Adipocyte (in vitro differentiated cells): ENCODE results near the gene MCRS1.
A peak's percentile ranks its signal among the peaks of the same experiment; 100 is the strongest.
"Not testable (repeated sequence)": the region's sequence is repeated elsewhere in the genome, so short reads cannot be mapped to it uniquely, and the experiment has no call there.

ENCODE experiments used
- DNase-seq: peaks from one replicate; pipeline ENCODE4 v3.0.0-alpha.2; 2015; ENCODE audit warnings: low read depth
- H3K27me3 ChIP-seq: replicated peaks from 2 replicates; pipeline ENCODE4 v1.7.0; 2013; ENCODE audit warnings: mild to moderate bottlenecking, low read length, moderate library complexity; ENCODE audit not compliant: control insufficient read depth, insufficient read depth
- H3K36me3 ChIP-seq: 2 replicates; pipeline ENCODE4 v1.7.0; 2013; ENCODE audit warnings: low read length, mild to moderate bottlenecking, moderate library complexity; ENCODE audit not compliant: control insufficient read depth, insufficient read depth, severe bottlenecking
- H3K4me1 ChIP-seq: 2 replicates; pipeline ENCODE4 v1.7.0; 2013; ENCODE audit warnings: mild to moderate bottlenecking, low read length, moderate library complexity; ENCODE audit not compliant: control insufficient read depth, insufficient read depth
- H3K4me3 ChIP-seq: 2 replicates; pipeline ENCODE4 v1.7.0; 2013; ENCODE audit warnings: mild to moderate bottlenecking, low read length, moderate library complexity
- H3K9ac ChIP-seq: 2 replicates; pipeline ENCODE4 v1.7.0; 2013; ENCODE audit warnings: mild to moderate bottlenecking, low read length, moderate library complexity
- H3K9me3 ChIP-seq: 2 replicates; pipeline ENCODE4 v1.7.0; 2013; ENCODE audit warnings: mild to moderate bottlenecking, low read length, moderate library complexity; ENCODE audit not compliant: control insufficient read depth

MCRS1 gene

GRCh38 chr12:49524660-49525324 is 43.1 kb downstream of the MCRS1 start:
- H3K4me3 ChIP-seq: no peak overlapping the region
- no peak overlapping the region for H3K9ac ChIP-seq
- H3K9me3 ChIP-seq: no peaks in the 10 kb centered on the region
- H3K36me3 ChIP-seq: peaks cover 42% of the 10 kb centered on the region
- no peaks in the 10 kb centered on the region for H3K4me1 ChIP-seq
- no peak for DNase-seq
- no peaks in the 10 kb centered on the region for H3K27me3 ChIP-seq

GRCh38 chr12:49521389-49521788 is 46.6 kb downstream of the MCRS1 start:
- H3K4me1 ChIP-seq: no peaks in the 10 kb centered on the region
- no peaks in the 10 kb centered on the region for H3K27me3 ChIP-seq
- no peak for DNase-seq
- no peak overlapping the region for H3K4me3 ChIP-seq
- H3K9ac ChIP-seq: no peak overlapping the region
- H3K36me3 ChIP-seq: peaks cover 36% of the 10 kb centered on the region
- H3K9me3 ChIP-seq: no peaks in the 10 kb centered on the region

GRCh38 chr12:49519574-49519936 is 48.4 kb downstream of the MCRS1 start:
- no peak overlapping the region for H3K4me3 ChIP-seq
- DNase-seq: no peak
- no peaks in the 10 kb centered on the region for H3K9me3 ChIP-seq
- peaks cover 5% of the 10 kb centered on the region for H3K4me1 ChIP-seq
- H3K27me3 ChIP-seq: no peaks in the 10 kb centered on the region
- H3K36me3 ChIP-seq: peaks cover 17% of the 10 kb centered on the region
- H3K9ac ChIP-seq: no peak overlapping the region

GRCh38 chr12:49518914-49519573 is 48.9 kb downstream of the MCRS1 start:
- Histone ChIP-seq H3K9me3 (no peaks in the 10 kb centered on the region), H3K9ac (no peak overlapping the region), H3K36me3 (peaks cover 12% of the 10 kb centered on the region), H3K27me3 (no peaks in the 10 kb centered on the region), H3K4me3 (no peak overlapping the region), H3K4me1 (peaks cover 5% of the 10 kb centered on the region)
- peak; percentile 46 for DNase-seq

- Histone ChIP-seq H3K9me3 (no peaks in the 10 kb centered on the region), H3K36me3 (no peaks in the 10 kb centered on the region), H3K9ac (no peak overlapping the region), H3K4me3 (no peak overlapping the region), H3K27me3 (no peaks in the 10 kb centered on the region), H3K4me1 (peaks cover 5% of the 10 kb centered on the region)
- peak; percentile 68 for DNase-seq
Observed at GRCh38 chr12:49515266-49515665, 52.7 kb downstream of the MCRS1 start.

- no peak overlapping the region for H3K4me3 ChIP-seq
- H3K36me3 ChIP-seq: no peaks in the 10 kb centered on the region
- H3K9me3 ChIP-seq: no peaks in the 10 kb centered on the region
- no peak overlapping the region for H3K9ac ChIP-seq
- H3K27me3 ChIP-seq: no peaks in the 10 kb centered on the region
- peaks cover 5% of the 10 kb centered on the region for H3K4me1 ChIP-seq
- no peak for DNase-seq
Observed at GRCh38 chr12:49512546-49512945, 55.4 kb downstream of the MCRS1 start.

GRCh38 chr12:49511410-49511809 is 56.5 kb downstream of the MCRS1 start:
- DNase-seq: no peak
- H3K4me3 ChIP-seq: no peak overlapping the region
- H3K9ac ChIP-seq: no peak overlapping the region

GRCh38 chr12:49509681-49510080 is 58.3 kb downstream of the MCRS1 start:
- H3K9ac ChIP-seq, H3K27me3 ChIP-seq: not testable (repeated sequence)

More at GRCh38 chr12:49511410-49511809, 56.5 kb downstream of the MCRS1 start:
- no peaks in the 10 kb centered on the region for H3K9me3 ChIP-seq
- no peaks in the 10 kb centered on the region for H3K27me3 ChIP-seq
- peaks cover 5% of the 10 kb centered on the region for H3K4me1 ChIP-seq
- no peaks in the 10 kb centered on the region for H3K36me3 ChIP-seq

More at GRCh38 chr12:49509681-49510080, 58.3 kb downstream of the MCRS1 start:
- H3K36me3 ChIP-seq, DNase-seq, H3K9me3 ChIP-seq, H3K4me1 ChIP-seq, H3K4me3 ChIP-seq: not testable (repeated sequence)
